Osteoblast (primary cell): ENCODE results near the gene GALNT9. TPM values are rescaled to one million over a fixed set of nuclear protein-coding genes. Genes with fewer than 3 reads are reported as not detected.

Source experiments
- DNase-seq: peaks from one replicate; pipeline ENCODE4 v3.0.0; 2011; ENCODE audit warnings: low spot score, mixed read lengths; ENCODE audit not compliant: insufficient read length; ENCODE audit errors: missing footprints
- H2AFZ ChIP-seq: 2 replicates; pipeline ENCODE4 v1.6.0; 2011; ENCODE audit warnings: mild to moderate bottlenecking, low read length
- H3K27ac ChIP-seq: 2 replicates; pipeline ENCODE4 v1.5.1; 2011; ENCODE audit warnings: mild to moderate bottlenecking, low read depth, low read length, moderate library complexity
- H3K27me3 ChIP-seq: 2 replicates; pipeline ENCODE4 v1.6.0; 2012; ENCODE audit warnings: mild to moderate bottlenecking, control low read depth, inconsistent platforms, low read length, moderate library complexity; ENCODE audit not compliant: insufficient read depth
- H3K36me3 ChIP-seq: 2 replicates; pipeline ENCODE4 v1.5.1; 2011; ENCODE audit warnings: mild to moderate bottlenecking, low read length, control low read depth, moderate library complexity; ENCODE audit not compliant: insufficient read depth
- H3K4me1 ChIP-seq: 2 replicates; pipeline ENCODE4 v1.5.1; 2011; ENCODE audit warnings: mild to moderate bottlenecking, low read length, control low read depth, moderate library complexity; ENCODE audit not compliant: insufficient read depth
- H3K4me2 ChIP-seq: 2 replicates; pipeline ENCODE4 v1.6.0; 2011; ENCODE audit warnings: mild to moderate bottlenecking, low read length; ENCODE audit not compliant: insufficient read depth
- H3K4me3 ChIP-seq: fragments of 200-600 bp; sonication (generic); 3 replicates; pipeline ENCODE4 v1.5.1; 2012; ENCODE audit warnings: mild to moderate bottlenecking, low read length, inconsistent platforms; ENCODE audit not compliant: insufficient read depth
- H3K79me2 ChIP-seq: 2 replicates; pipeline ENCODE4 v1.6.0; 2012; ENCODE audit warnings: mild to moderate bottlenecking, low read length, control low read depth, inconsistent platforms; ENCODE audit not compliant: insufficient read depth
- H3K9me3 ChIP-seq: 2 replicates; pipeline ENCODE4 v1.5.1; 2011; ENCODE audit warnings: low read depth, low read length, control low read depth
- H4K20me1 ChIP-seq: 2 replicates; pipeline ENCODE4 v1.6.0; 2012; ENCODE audit warnings: mild to moderate bottlenecking, low read length, control low read depth; ENCODE audit not compliant: insufficient read depth
- total RNA-seq: library from RNA; depleted of rRNA; stranded (reverse); fragments of >200 nt; gene quantifications from 2 replicates; pipeline ENCODE4 v1.2.3, GENCODE V29; 2012
- TF ChIP-seq, protein P1 (sequence below): IDR thresholded peaks from 2 replicates; pipeline ENCODE4 v1.5.1; 2011; ENCODE audit warnings: mild to moderate bottlenecking, low read depth, low read length, moderate library complexity; ENCODE audit errors: extremely low read depth

GALNT9 gene
- total RNA-seq, 1 donor: 0.36 TPM

GRCh38 chr12:132226604-132227003 is 102.8 kb downstream of the GALNT9 start:
- H3K4me2 ChIP-seq: no peak overlapping the region
- H4K20me1 ChIP-seq: no peaks in the 10 kb centered on the region
- no peak overlapping the region for H3K27ac ChIP-seq
- H3K4me3 ChIP-seq: no peak overlapping the region
- H2AFZ ChIP-seq: no peak overlapping the region
- no peak for DNase-seq
- TF ChIP-seq, protein P1, sequence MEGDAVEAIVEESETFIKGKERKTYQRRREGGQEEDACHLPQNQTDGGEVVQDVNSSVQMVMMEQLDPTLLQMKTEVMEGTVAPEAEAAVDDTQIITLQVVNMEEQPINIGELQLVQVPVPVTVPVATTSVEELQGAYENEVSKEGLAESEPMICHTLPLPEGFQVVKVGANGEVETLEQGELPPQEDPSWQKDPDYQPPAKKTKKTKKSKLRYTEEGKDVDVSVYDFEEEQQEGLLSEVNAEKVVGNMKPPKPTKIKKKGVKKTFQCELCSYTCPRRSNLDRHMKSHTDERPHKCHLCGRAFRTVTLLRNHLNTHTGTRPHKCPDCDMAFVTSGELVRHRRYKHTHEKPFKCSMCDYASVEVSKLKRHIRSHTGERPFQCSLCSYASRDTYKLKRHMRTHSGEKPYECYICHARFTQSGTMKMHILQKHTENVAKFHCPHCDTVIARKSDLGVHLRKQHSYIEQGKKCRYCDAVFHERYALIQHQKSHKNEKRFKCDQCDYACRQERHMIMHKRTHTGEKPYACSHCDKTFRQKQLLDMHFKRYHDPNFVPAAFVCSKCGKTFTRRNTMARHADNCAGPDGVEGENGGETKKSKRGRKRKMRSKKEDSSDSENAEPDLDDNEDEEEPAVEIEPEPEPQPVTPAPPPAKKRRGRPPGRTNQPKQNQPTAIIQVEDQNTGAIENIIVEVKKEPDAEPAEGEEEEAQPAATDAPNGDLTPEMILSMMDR: no peak
- H3K9me3 ChIP-seq: no peaks in the 10 kb centered on the region
- H3K4me1 ChIP-seq: no peaks in the 10 kb centered on the region
- H3K36me3 ChIP-seq: no peaks in the 10 kb centered on the region
- no peaks in the 10 kb centered on the region for H3K79me2 ChIP-seq
- peaks cover 21% of the 10 kb centered on the region for H3K27me3 ChIP-seq

GRCh38 chr12:132225214-132225613 is 104.2 kb downstream of the GALNT9 start:
- Histone ChIP-seq H3K4me1 (no peaks in the 10 kb centered on the region), H4K20me1 (no peaks in the 10 kb centered on the region), H3K9me3 (no peaks in the 10 kb centered on the region), H3K79me2 (no peaks in the 10 kb centered on the region), H3K27me3 (peaks cover 21% of the 10 kb centered on the region), H2AFZ (no peak overlapping the region), H3K36me3 (no peaks in the 10 kb centered on the region), H3K27ac (no peak overlapping the region), H3K4me3 (no peak overlapping the region), H3K4me2 (no peak overlapping the region)
- TF ChIP-seq, protein P1: no peak
- DNase-seq: no peak

DNA sequence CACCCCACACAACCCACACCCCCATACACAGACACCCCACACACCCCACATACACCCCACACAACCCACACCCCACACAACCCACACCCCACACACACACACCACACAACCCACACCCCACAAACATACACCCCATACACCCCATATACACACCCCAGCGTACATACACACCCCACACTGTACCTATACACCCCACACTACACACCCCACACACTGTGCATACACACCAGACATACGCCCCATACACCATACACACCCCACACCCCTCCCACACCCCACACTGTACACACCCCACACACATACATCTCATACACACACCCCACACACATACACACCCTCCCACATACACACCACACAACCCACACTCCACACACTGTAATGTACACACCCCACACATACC is 104.9 kb downstream of the GALNT9 start:
- Histone ChIP-seq H3K27ac (no peak overlapping the region), H3K4me3 (no peak overlapping the region), H3K4me2 (no peak overlapping the region), H2AFZ (no peak overlapping the region), H3K36me3 (no peaks in the 10 kb centered on the region), H3K79me2 (no peaks in the 10 kb centered on the region), H3K9me3 (no peaks in the 10 kb centered on the region), H4K20me1 (no peaks in the 10 kb centered on the region), H3K27me3 (peaks cover 21% of the 10 kb centered on the region), H3K4me1 (no peaks in the 10 kb centered on the region)
- no peak for DNase-seq
- TF ChIP-seq, protein P1: no peak

GRCh38 chr12:132222808-132223173 is 106.6 kb downstream of the GALNT9 start:
- TF ChIP-seq, protein P1: no peak
- no peaks in the 10 kb centered on the region for H3K79me2 ChIP-seq
- peaks cover 10% of the 10 kb centered on the region for H3K27me3 ChIP-seq
- no peaks in the 10 kb centered on the region for H3K36me3 ChIP-seq
- no peak overlapping the region for H3K4me3 ChIP-seq
- no peaks in the 10 kb centered on the region for H3K4me1 ChIP-seq
- no peak overlapping the region for H3K4me2 ChIP-seq
- H3K27ac ChIP-seq: no peak overlapping the region
- no peak for DNase-seq
- no peak overlapping the region for H2AFZ ChIP-seq
- H3K9me3 ChIP-seq: no peaks in the 10 kb centered on the region
- no peaks in the 10 kb centered on the region for H4K20me1 ChIP-seq
